ENCODE measurements around the gene FRMD4A. TPM values are rescaled to one million over a fixed set of nuclear protein-coding genes. Genes with fewer than 3 reads are reported as not detected.

Gene FRMD4A
- total RNA-seq, 2 donors from 2014 or later: 55.9 to 81.0 TPM

DNA sequence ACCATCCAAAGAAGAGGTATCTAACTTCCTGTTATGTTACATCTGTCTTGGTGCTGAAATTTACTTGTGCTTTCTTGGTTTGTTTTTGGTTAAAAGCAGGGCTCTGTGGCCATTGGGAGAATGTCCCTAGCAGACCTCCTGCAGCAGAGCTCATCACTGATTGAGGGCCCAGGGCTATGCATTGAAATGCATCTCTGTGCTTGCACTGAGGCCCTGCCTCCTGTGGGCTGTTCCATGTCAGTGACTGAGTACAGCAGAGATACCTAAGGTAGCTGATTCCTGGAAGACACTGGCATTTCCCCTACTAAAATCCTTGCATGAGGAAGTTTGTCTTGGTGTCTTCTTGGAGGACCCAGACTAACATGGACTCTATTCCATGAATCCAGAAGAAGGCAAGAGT, 213.9 kb downstream of the FRMD4A start:
- ATAC-seq (ENCODE audit: insufficient number of reproducible peaks, low FRiP score, low read depth): no peak

DNA sequence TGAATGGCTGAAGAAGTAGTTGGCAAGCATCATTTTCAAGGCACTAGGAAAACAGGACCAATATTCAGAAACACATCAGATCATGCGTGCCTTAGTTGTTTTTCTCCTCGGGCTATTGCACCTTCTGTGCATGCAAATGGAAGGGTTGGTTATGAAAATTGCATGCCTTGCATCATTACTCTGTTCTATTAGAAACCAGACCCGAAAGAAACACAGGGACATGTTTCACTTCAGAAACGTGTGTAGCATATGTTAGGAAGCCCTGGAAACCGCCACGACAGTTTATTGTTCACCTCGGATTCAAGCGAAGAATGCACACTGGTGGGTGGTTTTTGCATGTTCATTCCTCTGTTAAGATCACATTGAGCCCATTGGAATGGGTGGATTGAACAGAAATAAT, 214.7 kb downstream of the FRMD4A start:
- no peaks in the 10 kb centered on the region for H3K4me1 ChIP-seq (ENCODE audit: control insufficient read depth in 1 of 2, low read depth in 2 of 2)
- H3K4me3 ChIP-seq: no peak overlapping the region
- ATAC-seq (ENCODE audit: insufficient number of reproducible peaks, low FRiP score, low read depth): no peak
- no peaks in the 10 kb centered on the region for H3K27me3 ChIP-seq (replicated peaks; ENCODE audit: insufficient read depth)
- DNase-seq (ENCODE audit: low spot score): no peak
- TF ChIP-seq, protein P1, sequence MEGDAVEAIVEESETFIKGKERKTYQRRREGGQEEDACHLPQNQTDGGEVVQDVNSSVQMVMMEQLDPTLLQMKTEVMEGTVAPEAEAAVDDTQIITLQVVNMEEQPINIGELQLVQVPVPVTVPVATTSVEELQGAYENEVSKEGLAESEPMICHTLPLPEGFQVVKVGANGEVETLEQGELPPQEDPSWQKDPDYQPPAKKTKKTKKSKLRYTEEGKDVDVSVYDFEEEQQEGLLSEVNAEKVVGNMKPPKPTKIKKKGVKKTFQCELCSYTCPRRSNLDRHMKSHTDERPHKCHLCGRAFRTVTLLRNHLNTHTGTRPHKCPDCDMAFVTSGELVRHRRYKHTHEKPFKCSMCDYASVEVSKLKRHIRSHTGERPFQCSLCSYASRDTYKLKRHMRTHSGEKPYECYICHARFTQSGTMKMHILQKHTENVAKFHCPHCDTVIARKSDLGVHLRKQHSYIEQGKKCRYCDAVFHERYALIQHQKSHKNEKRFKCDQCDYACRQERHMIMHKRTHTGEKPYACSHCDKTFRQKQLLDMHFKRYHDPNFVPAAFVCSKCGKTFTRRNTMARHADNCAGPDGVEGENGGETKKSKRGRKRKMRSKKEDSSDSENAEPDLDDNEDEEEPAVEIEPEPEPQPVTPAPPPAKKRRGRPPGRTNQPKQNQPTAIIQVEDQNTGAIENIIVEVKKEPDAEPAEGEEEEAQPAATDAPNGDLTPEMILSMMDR (IDR thresholded peaks at IDR 0.05): no peak
- H3K27ac ChIP-seq: no peak overlapping the region
- no peaks in the 10 kb centered on the region for H3K9me3 ChIP-seq
- H3K36me3 ChIP-seq: no peaks in the 10 kb centered on the region

More for the DNA sequence above, 213.9 kb downstream of the FRMD4A start:
- TF ChIP-seq, protein P1 (IDR thresholded peaks at IDR 0.05): no peak
- Histone ChIP-seq H3K9me3 (no peaks in the 10 kb centered on the region), H3K4me3 (no peak overlapping the region), H3K36me3 (no peaks in the 10 kb centered on the region), H3K27ac (no peak overlapping the region), H3K4me1 (ENCODE audit: control insufficient read depth in 1 of 2, low read depth in 2 of 2) (no peaks in the 10 kb centered on the region), H3K27me3 (replicated peaks; ENCODE audit: insufficient read depth) (no peaks in the 10 kb centered on the region)
- DNase-seq (ENCODE audit: low spot score): no peak

DNA sequence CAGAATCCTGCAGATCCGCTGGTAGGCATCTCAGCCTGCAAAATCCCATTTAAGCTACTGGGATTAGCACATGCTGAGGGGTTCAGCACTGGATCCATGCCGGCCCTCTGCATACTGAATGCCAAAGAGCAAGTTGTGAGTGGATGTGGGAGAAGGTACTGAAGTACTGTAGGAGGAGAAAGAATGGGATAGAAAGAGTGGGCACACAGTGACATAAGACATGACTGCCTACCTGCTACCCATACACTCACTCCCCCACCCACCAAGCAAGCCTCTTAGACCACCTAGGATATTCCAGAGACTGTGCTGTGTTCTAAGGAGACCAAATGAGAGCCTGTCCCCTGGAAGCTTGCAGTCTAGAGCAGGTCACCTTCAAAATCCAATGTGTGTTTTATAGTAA, 215.9 kb downstream of the FRMD4A start:
- ATAC-seq (ENCODE audit: insufficient number of reproducible peaks, low FRiP score, low read depth) (no peak), DNase-seq (ENCODE audit: low spot score) (no peak)
- TF ChIP-seq, protein P1 (IDR thresholded peaks at IDR 0.05): no peak
- Histone ChIP-seq H3K27ac (no peak overlapping the region), H3K27me3 (replicated peaks; ENCODE audit: insufficient read depth) (no peaks in the 10 kb centered on the region), H3K4me1 (ENCODE audit: control insufficient read depth in 1 of 2, low read depth in 2 of 2) (no peaks in the 10 kb centered on the region), H3K9me3 (no peaks in the 10 kb centered on the region), H3K4me3 (no peak overlapping the region), H3K36me3 (no peaks in the 10 kb centered on the region)

DNA sequence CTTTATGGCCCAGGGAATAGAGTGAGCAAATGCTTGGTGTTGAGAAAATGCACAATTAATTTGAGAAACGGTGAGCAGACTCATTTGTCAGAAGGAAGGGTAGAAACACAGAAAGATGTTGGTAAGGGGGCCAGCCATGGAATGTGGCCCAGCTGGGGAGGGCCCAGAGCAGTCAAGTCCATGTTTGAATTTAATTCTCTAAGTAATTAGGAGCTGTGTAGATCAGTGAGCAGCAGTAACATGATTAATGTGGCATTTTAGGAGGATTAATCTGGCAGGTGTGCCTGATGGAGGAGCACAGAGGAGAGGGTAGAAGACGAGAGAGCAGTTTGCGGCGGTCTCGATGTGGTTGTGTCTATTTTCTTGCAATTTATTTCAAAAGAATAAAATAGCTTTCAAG, 218.7 kb downstream of the FRMD4A start:
- Histone ChIP-seq H3K36me3 (no peaks in the 10 kb centered on the region), H3K4me1 (ENCODE audit: control insufficient read depth in 1 of 2, low read depth in 2 of 2) (no peaks in the 10 kb centered on the region), H3K27ac (no peak overlapping the region), H3K27me3 (replicated peaks; ENCODE audit: insufficient read depth) (no peaks in the 10 kb centered on the region), H3K9me3 (no peaks in the 10 kb centered on the region), H3K4me3 (no peak overlapping the region)
- TF ChIP-seq, protein P1 (IDR thresholded peaks at IDR 0.05): no peak
- DNase-seq (ENCODE audit: low spot score): no peak
- no peak for ATAC-seq (ENCODE audit: insufficient number of reproducible peaks, low FRiP score, low read depth)

DNA sequence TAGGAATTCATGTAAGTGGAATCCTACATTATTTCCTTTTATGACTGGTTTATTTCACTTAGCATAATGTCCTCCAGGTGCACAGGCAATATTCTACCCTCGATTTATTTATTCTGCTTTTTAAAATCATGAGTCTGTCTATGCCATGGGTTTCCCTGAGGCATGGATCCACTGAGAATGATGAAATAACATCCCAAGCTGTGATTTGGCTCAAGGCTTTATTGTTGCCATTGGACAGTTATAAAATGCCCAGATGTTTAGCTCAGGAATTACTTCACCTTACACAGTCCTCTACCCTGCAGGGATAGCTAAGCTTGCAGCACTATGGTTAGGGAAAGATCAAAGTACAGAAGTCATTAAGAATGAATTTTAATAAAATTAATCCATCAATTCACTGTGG, 219.5 kb downstream of the FRMD4A start:
- Histone ChIP-seq H3K27ac (no peak overlapping the region), H3K27me3 (replicated peaks; ENCODE audit: insufficient read depth) (no peaks in the 10 kb centered on the region), H3K4me1 (ENCODE audit: control insufficient read depth in 1 of 2, low read depth in 2 of 2) (no peaks in the 10 kb centered on the region), H3K36me3 (no peaks in the 10 kb centered on the region), H3K4me3 (no peak overlapping the region), H3K9me3 (no peaks in the 10 kb centered on the region)
- DNase-seq (ENCODE audit: low spot score): no peak
- no peak for ATAC-seq (ENCODE audit: insufficient number of reproducible peaks, low FRiP score, low read depth)
- TF ChIP-seq, protein P1 (IDR thresholded peaks at IDR 0.05): no peak
